ENCODE results near the gene NAP1L4. TPM values are rescaled to one million over a fixed set of nuclear protein-coding genes. Genes with fewer than 3 reads are reported as not detected.

NAP1L4 gene
- total RNA-seq, 1 experiment from 2014 or later, result 212 TPM

GRCh38 chr11:2901196-2901796 lies 90.8 kb downstream of the NAP1L4 start:
- H3K4me3 Mint-ChIP-seq, result peak overlapping the region; percentile 63 to 77
- no peak overlapping the region for H3K56ac ChIP-seq (ENCODE audit: insufficient read length, low read depth, low read length)
- peaks cover 3% of the 10 kb centered on the region for H4K20me1 ChIP-seq (ENCODE audit: control insufficient read depth, insufficient read depth, insufficient read length)
- H3K9ac ChIP-seq (ENCODE audit: extremely low read depth, insufficient read length, low read length), result no peak overlapping the region
- H3K23me2 ChIP-seq (ENCODE audit: insufficient read length, low read depth, low read length, poor library complexity, severe bottlenecking), result peaks cover 8% of the 10 kb centered on the region
- H4K91ac ChIP-seq (ENCODE audit: insufficient read length, low read depth, low read length), result no peak overlapping the region
- H3K36me3 Mint-ChIP-seq (ENCODE audit: insufficient read depth in 1 of 3, low read depth in 3 of 3), result peaks cover 7 to 15% (median 13%) of the 10 kb centered on the region in 3 experiments; a peak in 6 of 7 replicates
- TF ChIP-seq, protein P1, sequence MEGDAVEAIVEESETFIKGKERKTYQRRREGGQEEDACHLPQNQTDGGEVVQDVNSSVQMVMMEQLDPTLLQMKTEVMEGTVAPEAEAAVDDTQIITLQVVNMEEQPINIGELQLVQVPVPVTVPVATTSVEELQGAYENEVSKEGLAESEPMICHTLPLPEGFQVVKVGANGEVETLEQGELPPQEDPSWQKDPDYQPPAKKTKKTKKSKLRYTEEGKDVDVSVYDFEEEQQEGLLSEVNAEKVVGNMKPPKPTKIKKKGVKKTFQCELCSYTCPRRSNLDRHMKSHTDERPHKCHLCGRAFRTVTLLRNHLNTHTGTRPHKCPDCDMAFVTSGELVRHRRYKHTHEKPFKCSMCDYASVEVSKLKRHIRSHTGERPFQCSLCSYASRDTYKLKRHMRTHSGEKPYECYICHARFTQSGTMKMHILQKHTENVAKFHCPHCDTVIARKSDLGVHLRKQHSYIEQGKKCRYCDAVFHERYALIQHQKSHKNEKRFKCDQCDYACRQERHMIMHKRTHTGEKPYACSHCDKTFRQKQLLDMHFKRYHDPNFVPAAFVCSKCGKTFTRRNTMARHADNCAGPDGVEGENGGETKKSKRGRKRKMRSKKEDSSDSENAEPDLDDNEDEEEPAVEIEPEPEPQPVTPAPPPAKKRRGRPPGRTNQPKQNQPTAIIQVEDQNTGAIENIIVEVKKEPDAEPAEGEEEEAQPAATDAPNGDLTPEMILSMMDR (conservative IDR thresholded peaks at IDR 0.05), result no peak
- H3K4me1 Mint-ChIP-seq, result peaks cover 18 to 29% of the 10 kb centered on the region in 2 experiments
- no peak overlapping the region for H4K8ac ChIP-seq (replicated peaks; ENCODE audit: insufficient read length, low read depth, low read length)
- peaks cover 66% of the 10 kb centered on the region for H3K27me3 Mint-ChIP-seq (ENCODE audit: low read depth)
- no peak overlapping the region; the same call in 1 of the 2 replicates for H3K14ac ChIP-seq (ENCODE audit: insufficient read depth, low read length)
- no peaks in the 10 kb centered on the region; the same call in 1 of the 2 replicates for H3K4me1 ChIP-seq (ENCODE audit: insufficient read depth, low read length)
- no peaks in the 10 kb centered on the region for H3K9me3 ChIP-seq (ENCODE audit: control insufficient read depth, low read depth, low read length)
- H2BK15ac ChIP-seq (ENCODE audit: low read depth, low read length), result no peak overlapping the region
- H3K4me2 ChIP-seq (ENCODE audit: insufficient read depth, insufficient read length, low read length), result peak overlapping the region; percentile 68
- H2BK120ac ChIP-seq (ENCODE audit: low read depth, low read length, poor library complexity, severe bottlenecking), result no peak overlapping the region
- H3K27ac ChIP-seq (ENCODE audit: insufficient read length, low read depth, low read length), result no peak overlapping the region
- H2AK5ac ChIP-seq (ENCODE audit: insufficient read length, low read length), result no peak overlapping the region
- H3K18ac ChIP-seq (ENCODE audit: insufficient read length, low read depth, low read length), result no peak overlapping the region
- no peak overlapping the region for H2BK20ac ChIP-seq (ENCODE audit: low read depth, low read length, poor library complexity, severe bottlenecking)
- H3K27ac Mint-ChIP-seq, result no peak overlapping the region
- no peaks in the 10 kb centered on the region for H3K79me2 ChIP-seq (ENCODE audit: insufficient read depth, low read length)
- no peak overlapping the region for H2BK5ac ChIP-seq (ENCODE audit: insufficient read length, low read length)
- H2AFZ ChIP-seq (ENCODE audit: low read length), result no peak overlapping the region
- H3K4ac ChIP-seq (ENCODE audit: low read depth, low read length), result no peak overlapping the region
- no peak overlapping the region for H3K23ac ChIP-seq (ENCODE audit: insufficient read length, low read depth, low read length)
- no peak overlapping the region for H3T11ph ChIP-seq (ENCODE audit: low read length)
- H3K79me1 ChIP-seq (ENCODE audit: insufficient read depth, low read depth, low read length, poor library complexity, severe bottlenecking), result no peaks in the 10 kb centered on the region
- peaks cover 6 to 12% of the 10 kb centered on the region in 2 experiments for H3K9me3 Mint-ChIP-seq
- H3K27me3 ChIP-seq (ENCODE audit: insufficient read depth, low read length), result no peaks in the 10 kb centered on the region; the same call in 1 of the 2 replicates
- WGBS (ENCODE audit: extremely low coverage, insufficient read length, low lambda C conversion rate), result no CpG with 5 or more reads among the region's 16 CpGs
- DNase-seq, result no peak
- no peak overlapping the region for H4K5ac ChIP-seq (ENCODE audit: insufficient read length, low read depth, low read length)
- no peak overlapping the region for H2BK12ac ChIP-seq (ENCODE audit: insufficient read length, low read depth, low read length)

Data from H9 (cell line).